B cell (primary cell): ENCODE measurements around the gene SEC22B.
"Not testable (repeated sequence)": the region's sequence is repeated elsewhere in the genome, so short reads cannot be mapped to it uniquely, and the experiment has no call there.

Experiments used
- EZH2 ChIP-seq: IDR thresholded peaks from 2 replicates; pipeline ENCODE4 v1.6.1; 2012; ENCODE audit warnings: borderline replicate concordance, low read depth, mild to moderate bottlenecking, moderate library complexity, low read length; ENCODE audit not compliant: insufficient read depth, poor library complexity, severe bottlenecking
- TF ChIP-seq, protein P1 (sequence below): fragments of 200-600 bp; IDR thresholded peaks from one replicate; pipeline ENCODE4 v1.8.0; 2022; ENCODE audit warnings: antibody characterized with exemption, mild to moderate bottlenecking

DNA sequence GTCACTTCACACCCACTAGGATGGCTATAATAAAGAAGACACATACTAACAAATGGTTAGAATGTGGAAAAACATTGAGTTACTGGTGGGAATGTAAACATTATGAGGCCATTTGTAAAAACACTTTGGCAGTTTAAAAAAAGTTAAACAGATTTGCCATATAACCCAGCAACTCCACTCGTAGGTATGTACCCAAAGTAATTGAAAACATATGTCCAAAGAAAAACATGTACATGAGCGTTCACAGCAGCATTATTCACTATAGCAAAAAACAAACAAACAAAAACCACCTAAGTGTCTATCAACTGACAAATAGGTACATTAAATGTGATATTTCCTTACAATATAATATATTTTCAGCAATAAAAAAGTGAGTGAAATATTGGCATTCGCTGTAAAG lies 12.3 kb upstream of the SEC22B start:
- TF ChIP-seq, protein P1, sequence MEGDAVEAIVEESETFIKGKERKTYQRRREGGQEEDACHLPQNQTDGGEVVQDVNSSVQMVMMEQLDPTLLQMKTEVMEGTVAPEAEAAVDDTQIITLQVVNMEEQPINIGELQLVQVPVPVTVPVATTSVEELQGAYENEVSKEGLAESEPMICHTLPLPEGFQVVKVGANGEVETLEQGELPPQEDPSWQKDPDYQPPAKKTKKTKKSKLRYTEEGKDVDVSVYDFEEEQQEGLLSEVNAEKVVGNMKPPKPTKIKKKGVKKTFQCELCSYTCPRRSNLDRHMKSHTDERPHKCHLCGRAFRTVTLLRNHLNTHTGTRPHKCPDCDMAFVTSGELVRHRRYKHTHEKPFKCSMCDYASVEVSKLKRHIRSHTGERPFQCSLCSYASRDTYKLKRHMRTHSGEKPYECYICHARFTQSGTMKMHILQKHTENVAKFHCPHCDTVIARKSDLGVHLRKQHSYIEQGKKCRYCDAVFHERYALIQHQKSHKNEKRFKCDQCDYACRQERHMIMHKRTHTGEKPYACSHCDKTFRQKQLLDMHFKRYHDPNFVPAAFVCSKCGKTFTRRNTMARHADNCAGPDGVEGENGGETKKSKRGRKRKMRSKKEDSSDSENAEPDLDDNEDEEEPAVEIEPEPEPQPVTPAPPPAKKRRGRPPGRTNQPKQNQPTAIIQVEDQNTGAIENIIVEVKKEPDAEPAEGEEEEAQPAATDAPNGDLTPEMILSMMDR: not testable (repeated sequence)
- TF ChIP-seq EZH2: not testable (repeated sequence)
